Upper lobe of left lung (tissue), 6 donors: ENCODE measurements around the gene UTS2B. TPM values are rescaled to one million over a fixed set of nuclear protein-coding genes. Genes with fewer than 3 reads are reported as not detected.
"Not testable (repeated sequence)": the region's sequence is repeated elsewhere in the genome, so short reads cannot be mapped to it uniquely, and the experiment has no call there.

Source experiments
- ATAC-seq, 2 donors: fragments of 200-7000 bp; cut with Tn5 transposase; one replicate each; pipeline ENCODE4 v1.9.1; 2022; ENCODE audit warnings: mild to moderate bottlenecking in 2 of 2, moderate library complexity in 2 of 2; ENCODE audit not compliant: low FRiP score in 2 of 2
- DNase-seq, 2 donors: peaks; one replicate each; pipeline ENCODE4 v3.0.0-alpha.2; 2019 to 2020
- H3K27ac ChIP-seq, 4 donors: fragments of 200-600 bp; sonication (generic); one replicate each; pipeline ENCODE4 v1.5.1; 2016 to 2019
- H3K27me3 ChIP-seq, 4 donors: fragments of 200-600 bp; sonication (generic); one replicate each; pipeline ENCODE4 v1.5.1; 2017 to 2019
- H3K36me3 ChIP-seq, 4 donors: fragments of 200-600 bp; sonication (generic); one replicate each; pipeline ENCODE4 v1.5.1; 2016 to 2019
- H3K4me1 ChIP-seq, 4 donors: fragments of 200-600 bp; sonication (generic); one replicate each; pipeline ENCODE4 v1.5.1; 2018 to 2019
- H3K4me3 ChIP-seq, 4 donors: fragments of 200-600 bp; sonication (generic); one replicate each; pipeline ENCODE4 v1.5.1; 2017 to 2019; ENCODE audit warnings: mild to moderate bottlenecking in 2 of 4, moderate library complexity in 1 of 4
- H3K9me3 ChIP-seq, 4 donors: fragments of 200-600 bp; sonication (generic); one replicate each; pipeline ENCODE4 v1.5.1; 2018 to 2019
- CTCF ChIP-seq, 6 experiments: fragments of 450-650 bp in 4 of 6; fragments of 200-600 bp in 2 of 6; sonication (generic) in 2 of 6; IDR thresholded peaks; one replicate each; pipeline ENCODE4 v1.5.1; 2016 to 2019; ENCODE audit warnings: antibody characterized with exemption in 6 of 6
- EP300 ChIP-seq, 4 donors: sonication (generic); formaldehyde crosslinking; IDR thresholded peaks; one replicate each; pipeline ENCODE4 v1.5.1; 2017; ENCODE audit warnings: antibody characterized with exemption in 4 of 4, control low read depth in 2 of 4
- POLR2A ChIP-seq, 4 donors: fragments of 450-650 bp; IDR thresholded peaks; one replicate each; pipeline ENCODE4 v1.5.1; 2016 to 2017; ENCODE audit warnings: antibody characterized with exemption in 4 of 4, mild to moderate bottlenecking in 2 of 4
- POLR2AphosphoS5 ChIP-seq, 2 donors: sonication (generic); formaldehyde crosslinking; IDR thresholded peaks; one replicate each; pipeline ENCODE4 v1.5.1; 2017; ENCODE audit warnings: antibody characterized with exemption in 2 of 2
- WGBS, 2 donors: methylation state at CpG; one replicate each; pipeline ENCODE4 v1.1.5; 2017 to 2018; 5-methylcytosine and 5-hydroxymethylcytosine counted together
- total RNA-seq, 6 donors: library from RNA; depleted of rRNA in 4 of 6; stranded (reverse); fragments of >200 nt in 4 of 6; gene quantifications; one replicate each; pipeline versions ENCODE4 v1.1.0 to v1.2.1, GENCODE V29; 2016 to 2021
- donor health status: DM: no; HTN: no; CAD: no; lungs with moderate emphysema.
- donor health status: DM: no; HTN: yes; CAD: no; lungs with severe emphysema.

The UTS2B gene
- total RNA-seq, 6 donors from 2014 or later: 0.37 to 0.98 (median 0.74) TPM; not detected in 3

GRCh38 chr3:191283400-191283799 lies 46.9 kb downstream of the UTS2B start:
- H3K9me3 ChIP-seq: no peaks in the 10 kb centered on the region
- 85 to 94% methylated on average over 2 of the region's 2 CpGs for WGBS, 2 donors

GRCh38 chr3:191282251-191283185 lies 47.8 kb downstream of the UTS2B start:
- WGBS, 2 donors: 67 to 69% methylated on average over 4 of the region's 4 CpGs
- Histone ChIP-seq H3K27ac (no peak overlapping the region), H3K36me3 (no peaks in the 10 kb centered on the region), H3K9me3 (no peaks in the 10 kb centered on the region), H3K27me3 (no peaks in the 10 kb centered on the region), H3K4me1 (no peaks in the 10 kb centered on the region), H3K4me3 (no peak overlapping the region)
- ATAC-seq: no peak
- TF ChIP-seq POLR2AphosphoS5 (IDR thresholded peaks at IDR 0.05) (no peak), POLR2A (IDR thresholded peaks at IDR 0.05) (no peak), CTCF (IDR thresholded peaks at IDR 0.05) (no peak), EP300 (IDR thresholded peaks at IDR 0.05) (no peak)
- no peak for DNase-seq

More at GRCh38 chr3:191283400-191283799, 46.9 kb downstream of the UTS2B start:
- Histone ChIP-seq H3K4me3 (no peak overlapping the region), H3K27me3 (no peaks in the 10 kb centered on the region), H3K27ac (no peak overlapping the region), H3K4me1 (no peaks in the 10 kb centered on the region), H3K36me3 (no peaks in the 10 kb centered on the region)
- TF ChIP-seq POLR2AphosphoS5 (IDR thresholded peaks at IDR 0.05): no peak
- no peak for TF ChIP-seq CTCF (IDR thresholded peaks at IDR 0.05)
- TF ChIP-seq EP300 (IDR thresholded peaks at IDR 0.05): no peak
- no peak for TF ChIP-seq POLR2A (IDR thresholded peaks at IDR 0.05)
- no peak for DNase-seq
- no peak for ATAC-seq

- H3K4me3 ChIP-seq: no peak overlapping the region
- no peak for ATAC-seq
- H3K4me1 ChIP-seq: no peaks in the 10 kb centered on the region
- H3K36me3 ChIP-seq: no peaks in the 10 kb centered on the region
- H3K27me3 ChIP-seq: no peaks in the 10 kb centered on the region
- TF ChIP-seq CTCF (IDR thresholded peaks at IDR 0.05) (no peak), POLR2A (IDR thresholded peaks at IDR 0.05) (no peak), EP300 (IDR thresholded peaks at IDR 0.05) (no peak), POLR2AphosphoS5 (IDR thresholded peaks at IDR 0.05) (no peak)
- DNase-seq: no peak
- H3K9me3 ChIP-seq: no peaks in the 10 kb centered on the region
- H3K27ac ChIP-seq: no peak overlapping the region
These were observed 49.4 kb downstream of the UTS2B start for GRCh38 chr3:191280882-191281281.

GRCh38 chr3:191280111-191280510 lies 50.2 kb downstream of the UTS2B start:
- Histone ChIP-seq H3K9me3 (no peaks in the 10 kb centered on the region), H3K4me1 (no peaks in the 10 kb centered on the region), H3K27ac (no peak overlapping the region), H3K27me3 (no peaks in the 10 kb centered on the region), H3K4me3 (no peak overlapping the region), H3K36me3 (no peaks in the 10 kb centered on the region)
- WGBS, 2 donors: 53 to 55% methylated on average over 1 of the region's 1 CpG
- TF ChIP-seq CTCF (IDR thresholded peaks at IDR 0.05) (no peak), POLR2A (IDR thresholded peaks at IDR 0.05) (no peak), EP300 (IDR thresholded peaks at IDR 0.05) (no peak)
- no peak for ATAC-seq
- DNase-seq: no peak

- DNase-seq (no peak), ATAC-seq (no peak)
- Histone ChIP-seq H3K27me3 (no peaks in the 10 kb centered on the region), H3K9me3 (no peaks in the 10 kb centered on the region), H3K4me1 (no peaks in the 10 kb centered on the region), H3K4me3 (no peak overlapping the region), H3K27ac (no peak overlapping the region), H3K36me3 (no peaks in the 10 kb centered on the region)
- TF ChIP-seq CTCF (IDR thresholded peaks at IDR 0.05): no peak
- TF ChIP-seq POLR2A (IDR thresholded peaks at IDR 0.05): no peak
- TF ChIP-seq EP300 (IDR thresholded peaks at IDR 0.05): no peak
- no peak for TF ChIP-seq POLR2AphosphoS5 (IDR thresholded peaks at IDR 0.05)
These were observed 54.6 kb downstream of the UTS2B start for GRCh38 chr3:191275751-191276150.

- not testable (repeated sequence) for H3K27ac ChIP-seq, H3K4me1 ChIP-seq, ATAC-seq, H3K36me3 ChIP-seq, H3K9me3 ChIP-seq, DNase-seq, H3K27me3 ChIP-seq, H3K4me3 ChIP-seq
- whole genome bisulfite sequencing, 2 donors: 92 to 94% methylated on average over 14 of the region's 14 CpGs
These were observed 55.1 kb downstream of the UTS2B start for GRCh38 chr3:191275244-191275643.
